Right lobe of liver (tissue), 6 donors: ENCODE results near the gene ARL13B. TPM values are rescaled to one million over a fixed set of nuclear protein-coding genes. Genes with fewer than 3 reads are reported as not detected.

ENCODE experiments used
- ATAC-seq, 4 donors: fragments of 200-7000 bp; cut with Tn5 transposase; one replicate each; pipeline ENCODE4 v1.9.1; 2020; ENCODE audit warnings: mild to moderate bottlenecking in 4 of 4, moderate library complexity in 4 of 4
- DNase-seq, 3 donors: peaks; one replicate each; pipeline ENCODE4 v3.0.0-alpha.2; 2020
- H3K27ac ChIP-seq, 3 donors: fragments of 200-600 bp; one replicate each; pipeline ENCODE4 v1.8.0; 2022
- H3K27me3 ChIP-seq, 2 donors: fragments of 200-600 bp; one replicate each; pipeline ENCODE4 v1.8.0; 2022
- H3K36me3 ChIP-seq, 4 donors: fragments of 200-600 bp; sonication (generic) in 1 of 4; one replicate each; pipeline versions ENCODE4 v1.5.1 to v1.8.0; 2017 to 2022; ENCODE audit warnings: control low read depth in 1 of 4
- H3K4me1 ChIP-seq, 4 donors: fragments of 200-600 bp; sonication (generic) in 1 of 4; one replicate each; pipeline versions ENCODE4 v1.5.1 to v1.8.0; 2017 to 2022; ENCODE audit warnings: control low read depth in 1 of 4
- H3K4me3 ChIP-seq, 3 donors: fragments of 200-600 bp; one replicate each; pipeline ENCODE4 v1.8.0; 2022
- H3K9me3 ChIP-seq, 4 donors: fragments of 200-600 bp; sonication (generic) in 1 of 4; one replicate each; pipeline versions ENCODE4 v1.5.1 to v1.8.0; 2017 to 2022; ENCODE audit warnings: control low read depth in 1 of 4
- POLR2A ChIP-seq: fragments of 450-650 bp; IDR thresholded peaks from one replicate; pipeline ENCODE4 v1.6.1; 2017; ENCODE audit warnings: antibody characterized with exemption, mild to moderate bottlenecking
- WGBS: methylation state at CpG from one replicate; pipeline ENCODE4 v1.1.6; 2018; ENCODE audit warnings: low coverage, low lambda C conversion rate; ENCODE audit not compliant: insufficient coverage; ENCODE audit errors: missing lambda C conversion rate; 5-methylcytosine and 5-hydroxymethylcytosine counted together
- intact Hi-C, 2 donors: fragments of 100-400 bp; cut with DNase I; formaldehyde crosslinking; loops; one replicate each; pipeline versions ENCODE4 v1.11.2 to v1.14.1; 2022
- total RNA-seq, 6 experiments: library from RNA; depleted of rRNA in 2 of 6; stranded (reverse); fragments of >200 nt in 2 of 6; fragmentation: NEBNext Ultra II Directional in 3 of 6; extraction: Animal tissue kit (Norgen Biotek cat#: 25700) in 3 of 6; gene quantifications; one replicate each; pipeline versions ENCODE4 v1.1.0 to v1.2.4, GENCODE V29; 2016 to 2023
- TF ChIP-seq, protein P1 (sequence below), 4 donors: fragments of 200-600 bp in 3 of 4; fragments of 450-650 bp in 1 of 4; IDR thresholded peaks; one replicate each; pipeline versions ENCODE4 v1.5.1 to v1.8.0; 2016 to 2022; ENCODE audit warnings: antibody characterized with exemption in 4 of 4, mild to moderate bottlenecking in 2 of 4
- donor health status: DM: no; HTN: yes; CAD: no.
- donor health status: DM: no; HTN: no; CAD: no.
- donor health status: DM: no; HTN: no; CAD: no.
- donor health status: DM: no; HTN: yes; CAD: no.
- donor health status: DM: no; HTN: yes; CAD: no.

ARL13B gene
- total RNA-seq, 6 experiments from 2014 or later = 3.9 to 5.6 (median 4.5) TPM

DNA sequence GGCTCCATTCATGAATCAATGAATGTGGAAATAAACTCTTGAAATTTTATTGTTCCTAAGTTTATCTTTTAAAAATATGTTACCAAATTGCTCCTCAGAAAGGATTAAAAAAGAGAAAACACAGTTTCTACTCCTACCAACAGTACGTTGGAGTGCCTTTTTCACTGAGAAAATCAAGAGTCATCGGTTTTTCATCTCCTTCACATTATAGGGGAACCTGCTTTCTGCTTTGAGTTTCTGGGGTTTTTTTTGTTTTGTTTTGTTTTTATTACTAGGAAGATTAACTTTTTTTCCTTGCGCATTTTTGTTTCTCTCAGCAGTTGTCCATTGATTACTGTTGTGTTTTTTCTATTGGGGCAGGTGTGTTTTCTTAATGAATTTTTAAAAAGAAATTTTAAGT, 3.5 kb downstream of the ARL13B start:
- ATAC-seq (no peak), DNase-seq (no peak)
- no peaks in the 10 kb centered on the region for H3K27me3 ChIP-seq
- TF ChIP-seq, protein P1, sequence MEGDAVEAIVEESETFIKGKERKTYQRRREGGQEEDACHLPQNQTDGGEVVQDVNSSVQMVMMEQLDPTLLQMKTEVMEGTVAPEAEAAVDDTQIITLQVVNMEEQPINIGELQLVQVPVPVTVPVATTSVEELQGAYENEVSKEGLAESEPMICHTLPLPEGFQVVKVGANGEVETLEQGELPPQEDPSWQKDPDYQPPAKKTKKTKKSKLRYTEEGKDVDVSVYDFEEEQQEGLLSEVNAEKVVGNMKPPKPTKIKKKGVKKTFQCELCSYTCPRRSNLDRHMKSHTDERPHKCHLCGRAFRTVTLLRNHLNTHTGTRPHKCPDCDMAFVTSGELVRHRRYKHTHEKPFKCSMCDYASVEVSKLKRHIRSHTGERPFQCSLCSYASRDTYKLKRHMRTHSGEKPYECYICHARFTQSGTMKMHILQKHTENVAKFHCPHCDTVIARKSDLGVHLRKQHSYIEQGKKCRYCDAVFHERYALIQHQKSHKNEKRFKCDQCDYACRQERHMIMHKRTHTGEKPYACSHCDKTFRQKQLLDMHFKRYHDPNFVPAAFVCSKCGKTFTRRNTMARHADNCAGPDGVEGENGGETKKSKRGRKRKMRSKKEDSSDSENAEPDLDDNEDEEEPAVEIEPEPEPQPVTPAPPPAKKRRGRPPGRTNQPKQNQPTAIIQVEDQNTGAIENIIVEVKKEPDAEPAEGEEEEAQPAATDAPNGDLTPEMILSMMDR (IDR thresholded peaks at IDR 0.05) = no peak
- TF ChIP-seq POLR2A = no peak
- no peaks in the 10 kb centered on the region for H3K36me3 ChIP-seq
- H3K4me1 ChIP-seq = peaks cover 0 to 10% (median 0%) of the 10 kb centered on the region in 4 donors
- WGBS = 96% methylated on average over 3 of the region's 3 CpGs
- H3K27ac ChIP-seq = no peak overlapping the region
- no peak overlapping the region for H3K4me3 ChIP-seq
- intact Hi-C loops = no loop called here
- no peaks in the 10 kb centered on the region for H3K9me3 ChIP-seq

GRCh38 chr3:93984618-93985017, 4.7 kb downstream of the ARL13B start:
- intact Hi-C loops = no loop called here
- DNase-seq (no peak), ATAC-seq (no peak)
- H3K27me3 ChIP-seq = no peaks in the 10 kb centered on the region
- H3K27ac ChIP-seq = no peak overlapping the region
- H3K4me3 ChIP-seq = no peak overlapping the region
- TF ChIP-seq, protein P1 (IDR thresholded peaks at IDR 0.05) = no peak
- no peak for TF ChIP-seq POLR2A
- H3K4me1 ChIP-seq = peaks cover 0 to 10% (median 0%) of the 10 kb centered on the region in 4 donors
- 81% methylated on average over 3 of the region's 5 CpGs for WGBS
- no peaks in the 10 kb centered on the region for H3K36me3 ChIP-seq
- H3K9me3 ChIP-seq = no peaks in the 10 kb centered on the region

DNA sequence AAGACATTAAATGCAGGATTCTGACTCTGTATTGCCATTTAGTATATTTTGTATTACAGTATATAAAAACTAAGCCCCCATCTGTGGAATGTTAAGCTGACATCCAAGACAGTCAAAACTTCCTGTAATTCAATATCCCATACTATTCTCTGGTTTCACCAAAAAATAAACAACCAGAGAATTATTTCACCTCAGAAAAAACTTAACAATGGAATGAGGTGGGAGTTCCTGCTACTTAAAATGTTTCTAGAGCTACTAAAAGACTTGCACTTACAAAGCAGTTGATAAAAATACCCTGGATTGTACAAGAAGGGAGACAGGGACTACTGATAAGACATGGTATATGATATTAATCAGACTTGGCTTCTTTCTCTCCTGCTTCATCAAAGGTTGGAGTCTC, 8.3 kb downstream of the ARL13B start:
- Histone ChIP-seq H3K4me1 (no peaks in the 10 kb centered on the region), H3K27ac (no peak overlapping the region), H3K36me3 (no peaks in the 10 kb centered on the region), H3K9me3 (no peaks in the 10 kb centered on the region), H3K4me3 (no peak overlapping the region), H3K27me3 (no peaks in the 10 kb centered on the region)
- ATAC-seq = no peak
- DNase-seq = no peak
- no peak for TF ChIP-seq POLR2A
- TF ChIP-seq, protein P1 (IDR thresholded peaks at IDR 0.05) = no peak
- intact Hi-C loops = no loop called here

- H3K27me3 ChIP-seq = no peaks in the 10 kb centered on the region
- H3K27ac ChIP-seq = no peak overlapping the region
- H3K9me3 ChIP-seq = no peaks in the 10 kb centered on the region
- intact Hi-C loops = no loop called here
- TF ChIP-seq, protein P1 (IDR thresholded peaks at IDR 0.05) = no peak
- DNase-seq (no peak), ATAC-seq (no peak)
- H3K4me3 ChIP-seq = no peak overlapping the region
- WGBS = 93% methylated on average over 3 of the region's 9 CpGs
- no peaks in the 10 kb centered on the region for H3K4me1 ChIP-seq
- H3K36me3 ChIP-seq = no peaks in the 10 kb centered on the region
Measured at GRCh38 chr3:93988764-93989163, 8.8 kb downstream of the ARL13B start.

DNA sequence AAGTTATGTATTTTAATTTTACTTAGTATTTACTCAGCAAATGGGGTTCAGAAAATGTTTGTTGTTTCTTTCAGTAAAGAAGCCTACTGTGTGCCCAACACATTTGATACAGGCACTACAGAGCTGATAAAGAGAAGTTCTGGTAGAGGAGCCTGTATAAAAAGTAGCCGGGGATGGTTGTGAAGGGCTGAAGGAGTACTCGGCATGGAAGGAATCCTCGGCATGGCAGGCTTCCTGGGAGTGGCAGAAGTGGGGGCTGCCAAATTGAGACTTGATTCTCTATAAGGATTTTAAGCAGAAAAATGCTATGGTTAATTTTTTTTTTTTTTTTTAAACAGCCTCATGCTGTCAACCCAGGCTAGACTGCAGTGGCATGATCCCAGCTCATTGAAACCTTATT, 9.3 kb downstream of the ARL13B start:
- ATAC-seq = no peak
- no peak overlapping the region for H3K4me3 ChIP-seq

More for the DNA sequence above, 9.3 kb downstream of the ARL13B start:
- Histone ChIP-seq H3K27me3 (no peaks in the 10 kb centered on the region), H3K36me3 (no peaks in the 10 kb centered on the region), H3K4me1 (no peaks in the 10 kb centered on the region), H3K9me3 (no peaks in the 10 kb centered on the region), H3K27ac (no peak overlapping the region)
- TF ChIP-seq POLR2A = no peak
- TF ChIP-seq, protein P1 (IDR thresholded peaks at IDR 0.05) = no peak
- intact Hi-C loops = no loop called here
- WGBS = 94% methylated on average over 3 of the region's 3 CpGs
- no peak for DNase-seq
